ENCODE measurements around the gene ZAR1L.

The ZAR1L gene

GRCh38 chr13:32334671-32335070, 19.5 kb upstream of the ZAR1L start:
- TF ChIP-seq CTCF (IDR thresholded peaks at IDR 0.05; ENCODE audit: insufficient read depth, missing control alignments): no peak
- DNase-seq (ENCODE audit: insufficient read length, low spot score) (no peak), FAIRE-seq (no peak)

DNA sequence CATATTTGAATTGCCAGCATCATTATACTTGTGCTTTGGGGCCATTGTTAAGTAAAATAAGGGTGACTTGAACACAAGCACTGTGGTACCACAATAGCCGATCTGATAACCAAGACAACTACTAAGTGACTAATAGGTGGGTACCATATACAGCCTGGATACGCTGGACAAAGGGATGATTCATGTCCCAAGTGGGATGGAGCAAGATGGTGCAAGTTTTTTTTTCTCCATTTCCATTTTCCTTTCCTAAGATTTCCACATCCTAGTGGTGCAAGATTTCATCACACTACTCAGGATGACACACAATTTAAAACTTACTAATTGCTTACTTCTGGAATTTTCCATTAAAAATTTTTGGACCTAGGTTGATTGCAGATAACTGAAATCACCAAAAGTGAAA, 15.3 kb upstream of the ZAR1L start:
- DNase-seq (ENCODE audit: insufficient read length, low spot score) (no peak), FAIRE-seq (no peak)
- no peak for TF ChIP-seq CTCF (IDR thresholded peaks at IDR 0.05; ENCODE audit: insufficient read depth, missing control alignments)

DNA sequence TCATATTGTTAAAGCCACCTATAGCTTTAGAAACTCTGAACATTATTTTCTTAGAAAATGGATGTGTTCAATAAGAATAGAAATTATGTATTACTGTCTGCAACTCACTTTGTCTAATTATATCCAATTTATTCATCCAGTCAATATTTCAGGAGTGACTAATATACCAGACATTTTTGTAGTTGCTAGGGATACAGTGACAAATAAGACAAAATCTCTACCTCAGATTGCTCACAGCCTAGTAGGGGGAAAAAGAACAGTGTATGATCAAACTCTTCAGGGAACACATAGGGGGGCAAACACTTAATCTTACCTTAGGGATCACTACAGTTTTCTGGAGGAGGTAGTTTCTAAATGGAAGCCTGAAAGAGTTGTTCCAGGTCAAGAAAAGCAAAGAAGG, 8.7 kb upstream of the ZAR1L start:
- no peak for DNase-seq (ENCODE audit: insufficient read length, low spot score)
- TF ChIP-seq CTCF (IDR thresholded peaks at IDR 0.05; ENCODE audit: insufficient read depth, missing control alignments): no peak
- no peak for FAIRE-seq

GRCh38 chr13:32320528-32320927, 5.4 kb upstream of the ZAR1L start:
- FAIRE-seq (no peak), DNase-seq (ENCODE audit: insufficient read length, low spot score) (no peak)
- no peak for TF ChIP-seq CTCF (IDR thresholded peaks at IDR 0.05; ENCODE audit: insufficient read depth, missing control alignments)

- DNase-seq (ENCODE audit: insufficient read length, low spot score): no peak
- TF ChIP-seq CTCF (IDR thresholded peaks at IDR 0.05; ENCODE audit: insufficient read depth, missing control alignments): no peak
- FAIRE-seq: no peak
Measured at GRCh38 chr13:32317716-32318465, 2.7 kb upstream of the ZAR1L start.

GRCh38 chr13:32316501-32316900, 1.3 kb upstream of the ZAR1L start:
- DNase-seq (ENCODE audit: insufficient read length, low spot score): no peak
- no peak for TF ChIP-seq CTCF (IDR thresholded peaks at IDR 0.05; ENCODE audit: insufficient read depth, missing control alignments)
- FAIRE-seq: no peak

DNA sequence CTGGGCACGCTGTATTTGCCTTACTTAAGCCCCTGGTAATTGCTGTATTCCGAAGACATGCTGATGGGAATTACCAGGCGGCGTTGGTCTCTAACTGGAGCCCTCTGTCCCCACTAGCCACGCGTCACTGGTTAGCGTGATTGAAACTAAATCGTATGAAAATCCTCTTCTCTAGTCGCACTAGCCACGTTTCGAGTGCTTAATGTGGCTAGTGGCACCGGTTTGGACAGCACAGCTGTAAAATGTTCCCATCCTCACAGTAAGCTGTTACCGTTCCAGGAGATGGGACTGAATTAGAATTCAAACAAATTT, 821 bp upstream of the ZAR1L start:
- TF ChIP-seq CTCF (IDR thresholded peaks at IDR 0.05; ENCODE audit: insufficient read depth, missing control alignments): no peak
- DNase-seq (ENCODE audit: insufficient read length, low spot score) (no peak), FAIRE-seq (no peak)

Data from D721Med (cell line).